MM.1S (cell line): ENCODE results near the gene CCDC192.
A peak's percentile ranks its signal among the peaks of the same experiment; 100 is the strongest.

Experiments used
- DNase-seq: peaks from one replicate; pipeline ENCODE4 v3.0.0-alpha.2; 2015
- H2AFZ ChIP-seq: fragments of 300-600 bp; sonication (generic); 2 replicates; pipeline ENCODE4 v1.6.0; 2016; ENCODE audit warnings: antibody characterized with exemption, low read length
- H3F3A ChIP-seq: fragments of 300-600 bp; sonication (generic); 2 replicates; pipeline ENCODE4 v1.6.1; 2016; ENCODE audit warnings: mild to moderate bottlenecking, antibody characterized with exemption, low read length, moderate library complexity, mixed read lengths; ENCODE audit not compliant: insufficient read depth
- H3K27ac ChIP-seq: fragments of 300-600 bp; sonication (generic); 2 replicates; pipeline ENCODE4 v1.5.1; 2016; ENCODE audit warnings: mild to moderate bottlenecking, low read length
- H3K27me3 ChIP-seq: fragments of 300-600 bp; sonication (generic); replicated peaks from 2 replicates; pipeline ENCODE4 v1.6.0; 2016; ENCODE audit warnings: low read length; ENCODE audit not compliant: insufficient read depth
- H3K36me3 ChIP-seq: fragments of 300-600 bp; sonication (generic); replicated peaks from 2 replicates; pipeline ENCODE4 v1.6.1; 2016; ENCODE audit warnings: mild to moderate bottlenecking, low read length, mixed read lengths; ENCODE audit not compliant: insufficient read depth
- H3K4me1 ChIP-seq: fragments of 300-600 bp; sonication (generic); 2 replicates; pipeline ENCODE4 v1.6.1; 2016; ENCODE audit warnings: low read length, mixed read lengths
- H3K4me2 ChIP-seq: fragments of 300-600 bp; sonication (generic); 2 replicates; pipeline ENCODE4 v1.6.0; 2016; ENCODE audit warnings: low read depth, low read length
- H3K4me3 ChIP-seq: fragments of 300-600 bp; sonication (generic); 2 replicates; pipeline ENCODE4 v1.5.1; 2016; ENCODE audit warnings: low read length, mixed read lengths
- H3K79me2 ChIP-seq: fragments of 300-600 bp; sonication (generic); 2 replicates; pipeline ENCODE4 v1.6.1; 2016; ENCODE audit warnings: mixed run types, low read length, mixed read lengths
- H3K9ac ChIP-seq: fragments of 300-600 bp; sonication (generic); 2 replicates; pipeline ENCODE4 v1.6.1; 2016; ENCODE audit warnings: low read length, mixed read lengths
- H3K9me2 ChIP-seq: fragments of 300-600 bp; sonication (generic); replicated peaks from 2 replicates; pipeline ENCODE4 v1.6.1; 2016; ENCODE audit warnings: mild to moderate bottlenecking, low read length, mixed read lengths; ENCODE audit not compliant: insufficient read depth
- H3K9me3 ChIP-seq: fragments of 300-600 bp; sonication (generic); replicated peaks from 2 replicates; pipeline ENCODE4 v1.6.1; 2016; ENCODE audit warnings: mild to moderate bottlenecking, low read length, mixed read lengths; ENCODE audit not compliant: insufficient read depth
- H4K20me1 ChIP-seq: fragments of 300-600 bp; sonication (generic); 2 replicates; pipeline ENCODE4 v1.6.1; 2016; ENCODE audit warnings: mild to moderate bottlenecking, low read length, moderate library complexity, mixed read lengths; ENCODE audit not compliant: insufficient read depth
- EZH2 ChIP-seq: fragments of 300-600 bp; sonication (generic); optimal IDR thresholded peaks from 2 replicates; pipeline ENCODE3; 2017; ENCODE audit warnings: low read depth, mild to moderate bottlenecking, antibody characterized with exemption, low read length, mixed read lengths
- EZH2phosphoT487 ChIP-seq: fragments of 300-600 bp; sonication (generic); IDR thresholded peaks from 2 replicates; pipeline ENCODE4 v1.6.1; 2018; ENCODE audit warnings: antibody characterized with exemption, low read length
- TF ChIP-seq, protein P1 (sequence below): fragments of 300-600 bp; sonication (generic); IDR thresholded peaks from 2 replicates; pipeline ENCODE4 v1.5.1; 2016; ENCODE audit warnings: antibody characterized with exemption, low read length, mixed read lengths

Gene CCDC192

DNA sequence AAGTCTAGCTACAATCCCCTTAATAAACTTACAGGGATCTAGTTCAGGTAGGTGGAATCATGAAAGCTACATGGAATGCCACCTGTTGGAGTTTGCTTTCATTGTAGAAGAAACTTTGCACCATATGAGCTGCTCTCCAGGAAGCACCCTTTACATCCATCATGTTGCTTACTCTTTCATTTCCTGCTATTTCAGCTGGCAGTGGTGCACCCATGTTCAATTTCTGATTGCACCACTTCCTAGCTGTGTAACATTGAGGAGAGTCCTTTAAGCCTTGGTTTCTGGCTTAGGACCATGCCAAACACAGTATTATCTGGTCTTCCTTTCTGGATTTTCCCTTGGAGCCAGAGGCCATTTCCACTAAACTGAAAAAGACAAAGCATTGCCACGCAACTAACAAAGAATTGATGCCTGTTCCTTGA is 257.1 kb downstream of the CCDC192 start:
- TF ChIP-seq, protein P1, sequence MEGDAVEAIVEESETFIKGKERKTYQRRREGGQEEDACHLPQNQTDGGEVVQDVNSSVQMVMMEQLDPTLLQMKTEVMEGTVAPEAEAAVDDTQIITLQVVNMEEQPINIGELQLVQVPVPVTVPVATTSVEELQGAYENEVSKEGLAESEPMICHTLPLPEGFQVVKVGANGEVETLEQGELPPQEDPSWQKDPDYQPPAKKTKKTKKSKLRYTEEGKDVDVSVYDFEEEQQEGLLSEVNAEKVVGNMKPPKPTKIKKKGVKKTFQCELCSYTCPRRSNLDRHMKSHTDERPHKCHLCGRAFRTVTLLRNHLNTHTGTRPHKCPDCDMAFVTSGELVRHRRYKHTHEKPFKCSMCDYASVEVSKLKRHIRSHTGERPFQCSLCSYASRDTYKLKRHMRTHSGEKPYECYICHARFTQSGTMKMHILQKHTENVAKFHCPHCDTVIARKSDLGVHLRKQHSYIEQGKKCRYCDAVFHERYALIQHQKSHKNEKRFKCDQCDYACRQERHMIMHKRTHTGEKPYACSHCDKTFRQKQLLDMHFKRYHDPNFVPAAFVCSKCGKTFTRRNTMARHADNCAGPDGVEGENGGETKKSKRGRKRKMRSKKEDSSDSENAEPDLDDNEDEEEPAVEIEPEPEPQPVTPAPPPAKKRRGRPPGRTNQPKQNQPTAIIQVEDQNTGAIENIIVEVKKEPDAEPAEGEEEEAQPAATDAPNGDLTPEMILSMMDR = no peak
- TF ChIP-seq EZH2phosphoT487 (no peak), EZH2 (no peak)
- no peak overlapping the region for H3K4me3 ChIP-seq
- H3K9ac ChIP-seq = no peak overlapping the region
- no peaks in the 10 kb centered on the region for H4K20me1 ChIP-seq
- no peaks in the 10 kb centered on the region for H3K79me2 ChIP-seq
- peak; percentile 16 for DNase-seq
- H2AFZ ChIP-seq = no peak overlapping the region
- no peaks in the 10 kb centered on the region for H3K36me3 ChIP-seq
- H3K4me2 ChIP-seq = 0 out of 2 replicates have a peak overlapping the region, but pooled peaks have one; percentile 11
- H3K9me3 ChIP-seq = no peaks in the 10 kb centered on the region
- H3K27ac ChIP-seq = no peak overlapping the region
- no peaks in the 10 kb centered on the region for H3K9me2 ChIP-seq
- no peaks in the 10 kb centered on the region for H3K27me3 ChIP-seq
- peaks cover 34% of the 10 kb centered on the region for H3K4me1 ChIP-seq
- 0 out of 2 replicates have a peak, but pooled peaks cover 3% of the 10 kb centered on the region for H3F3A ChIP-seq

DNA sequence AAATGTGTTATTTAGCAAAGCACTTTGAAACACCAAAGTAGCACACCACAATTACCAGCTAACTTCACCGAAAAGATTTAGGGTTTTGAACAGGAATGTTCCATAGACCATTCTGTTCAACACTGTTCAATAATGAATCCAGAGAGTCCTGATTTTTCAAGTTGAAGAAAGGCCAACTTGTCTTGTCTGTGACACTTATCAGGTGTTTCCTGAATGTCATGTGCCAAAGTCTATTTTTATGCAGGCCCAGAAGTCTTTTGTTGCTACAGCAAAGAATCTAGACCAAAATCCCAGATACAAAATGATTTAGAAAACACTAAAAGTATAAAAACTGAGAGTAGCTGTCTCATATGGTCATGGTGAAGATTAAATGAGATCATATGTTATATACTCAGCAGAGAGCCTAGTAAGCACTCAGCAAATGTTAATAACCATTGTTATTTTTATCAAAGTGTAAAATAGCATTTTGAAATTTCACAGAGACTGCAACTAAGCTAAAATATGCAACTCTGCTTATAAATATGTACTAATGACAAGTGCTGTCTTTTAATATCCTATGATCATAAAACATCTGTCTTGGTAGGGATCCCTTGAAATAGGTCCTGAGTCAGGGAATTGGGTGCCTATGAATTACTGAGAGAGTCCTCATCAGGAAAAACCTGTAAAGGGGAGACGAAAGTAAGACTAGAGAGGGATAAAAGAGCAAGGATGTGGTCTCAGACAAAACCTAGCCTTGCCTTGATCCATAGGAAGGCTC is 258.0 kb downstream of the CCDC192 start:
- TF ChIP-seq EZH2 = no peak
- TF ChIP-seq, protein P1 = no peak
- TF ChIP-seq EZH2phosphoT487 = no peak
- H3K9me3 ChIP-seq = no peaks in the 10 kb centered on the region
- DNase-seq = peak; percentile 64
- H3K27ac ChIP-seq = peak overlapping the region; percentile 62
- peak overlapping the region; percentile 22; the same call in 1 of the 2 replicates for H2AFZ ChIP-seq
- H3K9ac ChIP-seq = peak overlapping the region; percentile 1; the same call in 1 of the 2 replicates
- peaks cover 34% of the 10 kb centered on the region for H3K4me1 ChIP-seq
- no peaks in the 10 kb centered on the region for H3K79me2 ChIP-seq
- H3K27me3 ChIP-seq = no peaks in the 10 kb centered on the region
- no peaks in the 10 kb centered on the region for H4K20me1 ChIP-seq
- H3K4me2 ChIP-seq = peak overlapping the region; percentile 36
- no peaks in the 10 kb centered on the region for H3K36me3 ChIP-seq
- no peak overlapping the region for H3K4me3 ChIP-seq
- no peaks in the 10 kb centered on the region for H3K9me2 ChIP-seq
- H3F3A ChIP-seq = 0 out of 2 replicates have a peak, but pooled peaks cover 3% of the 10 kb centered on the region

DNA sequence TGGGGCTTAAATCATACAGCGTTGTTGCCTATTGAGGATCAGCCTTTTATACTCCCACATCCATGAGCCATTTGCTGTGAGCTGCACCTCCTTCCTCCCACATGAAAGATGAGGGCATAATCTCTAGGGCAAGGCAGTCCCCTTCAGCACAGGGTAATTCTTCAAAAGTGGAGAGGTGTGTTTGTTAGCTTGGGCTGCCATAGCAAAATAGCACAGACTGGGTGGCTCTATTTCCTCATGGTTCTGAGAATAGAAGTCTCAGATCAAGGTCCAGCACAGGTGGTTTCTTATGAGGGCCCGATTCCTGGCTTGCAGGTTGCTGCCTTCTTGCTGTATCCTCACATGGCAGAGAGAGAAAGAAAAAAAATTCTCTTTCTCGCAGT is 258.6 kb downstream of the CCDC192 start:
- H3K4me2 ChIP-seq = peak overlapping the region; percentile 36
- DNase-seq = no peak
- no peaks in the 10 kb centered on the region for H4K20me1 ChIP-seq
- no peaks in the 10 kb centered on the region for H3K27me3 ChIP-seq
- no peaks in the 10 kb centered on the region for H3K9me2 ChIP-seq
- H2AFZ ChIP-seq = peak overlapping the region; percentile 22; the same call in 1 of the 2 replicates
- 0 out of 2 replicates have a peak overlapping the region, but pooled peaks have one; percentile 1 for H3K9ac ChIP-seq
- no peaks in the 10 kb centered on the region for H3K79me2 ChIP-seq
- H3K36me3 ChIP-seq = no peaks in the 10 kb centered on the region
- no peaks in the 10 kb centered on the region for H3K9me3 ChIP-seq
- TF ChIP-seq, protein P1 = no peak
- TF ChIP-seq EZH2 (no peak), EZH2phosphoT487 (no peak)
- H3K4me3 ChIP-seq = no peak overlapping the region
- H3K4me1 ChIP-seq = peaks cover 34% of the 10 kb centered on the region
- 0 out of 2 replicates have a peak, but pooled peaks cover 3% of the 10 kb centered on the region for H3F3A ChIP-seq
- peak overlapping the region; percentile 62 for H3K27ac ChIP-seq
